Activated CD8-positive, alpha-beta memory T cell treated with anti-CD3 and anti-CD28 coated beads, Interleukin-2, amount 50 U/mL, for 1 hour (primary cell): ENCODE measurements around the gene LSM4.

Source experiments
- DNase-seq: peaks from one replicate; pipeline ENCODE4 v3.0.0-alpha.2; 2020; ENCODE audit errors: extremely low read depth

Gene LSM4

GRCh38 chr19:18278521-18279265, 44.2 kb downstream of the LSM4 start:
- no peak for DNase-seq

GRCh38 chr19:18274781-18275356, 48.0 kb downstream of the LSM4 start:
- no peak for DNase-seq

GRCh38 chr19:18274219-18274780, 48.6 kb downstream of the LSM4 start, which contains the start of gene IQCN:
Gene IQCN, minus strand, starts transcription at chr19:18274452. Its CDS starts 4,974 bp downstream, at chr19:18269478.
- no peak for DNase-seq

GRCh38 chr19:18273561-18274218, 49.2 kb downstream of the LSM4 start:
- no peak for DNase-seq

GRCh38 chr19:18271433-18271841, 51.4 kb downstream of the LSM4 start:
- no peak for DNase-seq

GRCh38 chr19:18270326-18270725, 52.5 kb downstream of the LSM4 start:
- DNase-seq, result no peak

- no peak for DNase-seq
Observed at GRCh38 chr19:18269070-18269723, 53.7 kb downstream of the LSM4 start.

- DNase-seq, result no peak
Observed at GRCh38 chr19:18266771-18267686, 55.8 kb downstream of the LSM4 start.

- DNase-seq, result no peak
Observed at GRCh38 chr19:18265582-18265981, 57.3 kb downstream of the LSM4 start.

GRCh38 chr19:18264971-18265540, 57.8 kb downstream of the LSM4 start:
- no peak for DNase-seq

GRCh38 chr19:18264137-18264854, 58.6 kb downstream of the LSM4 start:
- DNase-seq, result no peak

- DNase-seq, result no peak
Observed at GRCh38 chr19:18263324-18264136, 59.3 kb downstream of the LSM4 start.

GRCh38 chr19:18262917-18263316, 60.0 kb downstream of the LSM4 start:
- no peak for DNase-seq

GRCh38 chr19:18262144-18262543, 60.7 kb downstream of the LSM4 start:
- DNase-seq, result no peak

- no peak for DNase-seq
Observed at GRCh38 chr19:18261474-18261873, 61.4 kb downstream of the LSM4 start.

- DNase-seq, result no peak
Observed at GRCh38 chr19:18259893-18260292, 63.0 kb downstream of the LSM4 start.

GRCh38 chr19:18257503-18258470, 65.1 kb downstream of the LSM4 start:
- DNase-seq, result no peak
